SK-N-MC (cell line): ENCODE results near the gene KRTAP1-5.
"Not testable (repeated sequence)": the region's sequence is repeated elsewhere in the genome, so short reads cannot be mapped to it uniquely, and the experiment has no call there.

Experiments used
- DNase-seq: peaks from one replicate; pipeline ENCODE4 v3.0.0-alpha.2; 2011; ENCODE audit warnings: low read depth, low spot score
- H3K27ac ChIP-seq: fragments of 200-600 bp; sonication (generic); 2 replicates; pipeline ENCODE4 v1.5.1; 2016; ENCODE audit warnings: mixed run types
- H3K36me3 ChIP-seq: fragments of 200-600 bp; sonication (generic); 2 replicates; pipeline ENCODE4 v1.6.1; 2017; ENCODE audit warnings: antibody characterized with exemption, low read length, mixed read lengths; ENCODE audit not compliant: insufficient read depth
- H3K4me3 ChIP-seq: fragments of 200-600 bp; sonication (generic); 2 replicates; pipeline ENCODE4 v1.5.1; 2016
- H3K9ac ChIP-seq: fragments of 200-600 bp; sonication (generic); 2 replicates; pipeline ENCODE4 v1.8.0; 2017; ENCODE audit warnings: mixed run types, mixed read lengths; ENCODE audit not compliant: insufficient read length
- H3K9me3 ChIP-seq: fragments of 200-600 bp; sonication (generic); 2 replicates; pipeline ENCODE4 v1.6.1; 2017; ENCODE audit warnings: low read depth, mild to moderate bottlenecking, antibody characterized with exemption, low read length, moderate library complexity, mixed read lengths
- EZH2 ChIP-seq: fragments of 200-600 bp; sonication (generic); IDR thresholded peaks from one replicate; pipeline ENCODE4 v1.6.1; 2017; ENCODE audit warnings: antibody characterized with exemption
- FOXP2 ChIP-seq: optimal IDR thresholded peaks from 2 replicates; pipeline ENCODE3; 2011; ENCODE audit warnings: mild to moderate bottlenecking, moderate library complexity; ENCODE audit not compliant: insufficient read depth; ENCODE audit errors: extremely low read length, control extremely low read depth
- POLR2AphosphoS5 ChIP-seq: IDR thresholded peaks from 2 replicates; pipeline ENCODE4 v1.6.1; 2012; ENCODE audit warnings: mild to moderate bottlenecking, low read depth, low read length, borderline replicate concordance

The KRTAP1-5 gene, protein sequence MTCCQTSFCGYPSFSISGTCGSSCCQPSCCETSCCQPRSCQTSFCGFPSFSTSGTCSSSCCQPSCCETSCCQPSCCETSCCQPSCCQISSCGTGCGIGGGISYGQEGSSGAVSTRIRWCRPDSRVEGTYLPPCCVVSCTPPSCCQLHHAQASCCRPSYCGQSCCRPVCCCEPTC

DNA sequence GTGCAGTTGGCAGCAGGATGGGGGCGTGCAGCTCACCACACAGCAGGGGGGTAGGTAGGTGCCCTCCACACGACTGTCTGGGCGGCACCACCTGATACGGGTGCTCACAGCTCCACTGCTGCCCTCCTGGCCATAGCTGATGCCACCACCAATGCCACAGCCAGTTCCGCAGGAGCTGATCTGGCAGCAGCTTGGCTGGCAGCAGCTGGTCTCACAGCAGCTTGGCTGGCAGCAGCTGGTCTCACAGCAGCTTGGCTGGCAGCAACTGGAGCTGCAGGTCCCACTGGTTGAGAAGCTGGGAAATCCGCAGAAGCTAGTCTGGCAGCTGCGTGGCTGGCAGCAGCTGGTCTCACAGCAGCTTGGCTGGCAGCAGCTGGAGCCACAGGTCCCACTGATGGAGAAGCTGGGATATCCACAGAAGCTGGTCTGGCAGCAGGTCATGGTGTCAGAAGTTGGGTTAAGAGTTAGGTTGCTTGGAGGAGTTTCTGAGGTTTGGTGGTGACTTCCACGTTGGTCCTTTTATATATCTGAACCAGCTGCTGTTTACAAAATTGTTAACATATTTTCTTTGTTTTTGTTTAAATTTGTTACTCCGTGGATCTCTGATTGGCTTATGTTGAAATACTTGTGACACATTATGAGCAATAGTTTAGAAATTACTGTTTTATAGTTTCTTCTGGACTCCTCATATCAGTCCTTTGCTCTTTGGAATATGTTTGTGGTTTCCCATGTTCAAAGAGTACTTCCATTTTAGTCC lies at the start of gene KRTAP1-5:
Gene KRTAP1-5, minus strand, starts transcription at position 494 of the 757 bp plus-strand sequence. Its CDS starts 53 bp downstream, at position 441.
- no peak for DNase-seq
- no peak within 1 kb of the TSS for H3K27ac ChIP-seq
- no peak within 1 kb of the TSS for H3K9ac ChIP-seq
- H3K9me3 ChIP-seq, result no peaks in the 10 kb centered on the region
- no peak within 1 kb of the TSS for H3K4me3 ChIP-seq
- no peaks in the 10 kb centered on the region for H3K36me3 ChIP-seq
- TF ChIP-seq FOXP2 (no peak), POLR2AphosphoS5 (no peak), EZH2 (no peak)

DNA sequence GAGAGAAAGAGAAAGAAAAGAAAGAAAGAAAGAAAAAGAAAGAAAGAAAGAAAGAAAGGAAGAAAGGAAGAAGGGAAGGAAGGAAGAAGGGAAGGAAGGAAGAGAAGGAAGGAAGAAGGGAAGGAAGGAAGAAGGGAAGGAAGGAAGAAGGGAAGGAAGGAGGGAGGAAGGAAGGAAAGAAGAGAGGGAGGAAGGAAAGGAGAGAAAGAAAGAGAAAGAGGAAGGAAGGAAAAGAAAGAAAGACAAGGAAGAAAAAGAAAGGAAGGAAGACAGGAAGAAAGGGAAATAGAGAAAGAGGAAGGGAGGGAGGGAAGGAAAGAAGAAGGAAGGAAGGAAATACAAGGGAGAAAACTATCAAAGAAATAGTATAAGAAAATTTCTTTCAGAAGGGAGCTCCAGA lies 49.8 kb upstream of the KRTAP1-5 start:
- H3K9ac ChIP-seq, result no peak overlapping the region
- no peak overlapping the region for H3K4me3 ChIP-seq
- no peak overlapping the region for H3K27ac ChIP-seq
- TF ChIP-seq POLR2AphosphoS5 (no peak), EZH2 (no peak), FOXP2 (no peak)
- no peak for DNase-seq
- no peaks in the 10 kb centered on the region for H3K9me3 ChIP-seq
- no peaks in the 10 kb centered on the region for H3K36me3 ChIP-seq

DNA sequence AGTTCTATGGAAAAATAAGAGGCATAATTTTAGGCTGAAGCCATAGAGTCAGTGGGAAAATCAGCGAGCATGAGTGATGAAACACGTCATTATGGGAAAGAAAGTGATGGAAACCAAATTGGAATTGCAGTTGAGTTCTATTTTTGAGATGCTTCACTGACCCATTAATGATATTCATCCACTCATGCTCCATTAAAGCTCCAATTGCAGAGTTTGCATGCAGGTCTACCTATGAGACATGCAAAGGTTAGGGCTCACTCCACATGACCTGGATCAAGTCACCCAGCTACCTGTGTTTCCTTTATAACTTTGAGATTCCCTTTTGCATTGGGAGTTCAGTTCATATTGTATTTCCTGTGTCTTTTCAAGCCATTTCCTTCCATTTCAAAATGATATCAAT lies 46.7 kb upstream of the KRTAP1-5 start:
- no peaks in the 10 kb centered on the region for H3K36me3 ChIP-seq
- DNase-seq, result no peak
- no peak for TF ChIP-seq FOXP2
- no peak for TF ChIP-seq POLR2AphosphoS5
- TF ChIP-seq EZH2, result no peak
- H3K4me3 ChIP-seq, result no peak overlapping the region
- no peak overlapping the region for H3K27ac ChIP-seq
- no peak overlapping the region for H3K9ac ChIP-seq
- H3K9me3 ChIP-seq, result no peaks in the 10 kb centered on the region

DNA sequence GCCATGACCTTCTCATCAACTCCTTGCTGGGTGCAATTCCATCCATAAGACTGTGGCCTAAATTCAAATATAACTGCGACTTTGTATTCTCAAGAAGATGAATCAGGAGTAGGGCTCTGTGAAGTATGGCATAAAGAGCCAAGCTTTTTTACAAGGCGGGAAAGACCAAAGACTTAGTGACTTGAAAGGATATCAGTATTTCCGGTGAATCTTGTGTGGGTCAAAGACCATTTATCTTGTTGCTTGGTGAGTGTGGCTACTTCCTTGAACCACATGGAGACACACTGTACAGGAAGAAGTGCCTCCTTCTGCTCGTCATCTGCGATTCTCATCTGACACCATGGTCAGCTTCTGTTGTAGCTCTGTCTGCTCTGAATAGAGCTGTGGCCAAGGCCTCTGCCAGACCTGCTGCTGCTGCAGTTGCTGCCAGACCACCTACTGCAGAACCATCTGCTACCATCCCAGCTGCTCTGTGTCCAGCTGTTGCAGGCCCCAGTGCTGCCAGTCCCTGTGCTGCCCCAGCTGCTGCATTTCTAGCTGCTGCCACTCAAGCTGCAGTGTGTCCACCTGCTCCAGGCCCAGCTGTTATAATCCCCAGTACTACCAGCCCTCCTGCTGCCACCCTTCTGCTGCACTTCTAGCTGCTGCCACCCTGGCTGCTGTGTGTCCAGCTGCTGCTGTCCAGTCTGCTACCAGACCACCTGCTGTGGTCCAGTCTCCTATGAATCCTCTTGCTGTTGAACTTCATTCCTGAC lies 44.8 kb upstream of the KRTAP1-5 start:
- H3K9ac ChIP-seq, result no peak overlapping the region
- DNase-seq, result no peak
- no peaks in the 10 kb centered on the region for H3K9me3 ChIP-seq
- H3K36me3 ChIP-seq, result no peaks in the 10 kb centered on the region
- TF ChIP-seq EZH2 (no peak), POLR2AphosphoS5 (no peak), FOXP2 (no peak)
- H3K27ac ChIP-seq, result no peak overlapping the region
- H3K4me3 ChIP-seq, result no peak overlapping the region

DNA sequence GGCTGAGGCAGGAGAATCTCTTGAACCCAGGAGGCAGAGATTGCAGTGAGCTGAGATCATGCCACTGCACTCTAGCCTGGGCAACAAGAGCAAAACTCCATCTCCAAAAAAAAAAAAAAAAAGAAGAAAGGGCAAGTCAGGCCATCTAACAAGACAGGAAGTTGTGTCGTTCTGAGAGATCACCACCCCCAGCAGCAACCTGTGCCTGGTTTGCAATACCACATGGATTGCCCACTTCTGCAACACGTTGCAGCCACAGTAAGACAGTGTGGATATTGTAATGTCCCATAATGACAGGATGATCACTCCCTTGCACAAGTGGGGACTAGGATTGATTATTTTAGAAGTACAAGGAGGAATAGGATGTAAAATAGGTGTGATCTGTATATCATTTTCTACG lies 42.0 kb upstream of the KRTAP1-5 start:
- Histone ChIP-seq H3K4me3 (no peak overlapping the region), H3K9ac (no peak overlapping the region), H3K36me3 (no peaks in the 10 kb centered on the region), H3K27ac (no peak overlapping the region), H3K9me3 (no peaks in the 10 kb centered on the region)
- DNase-seq, result no peak
- TF ChIP-seq EZH2 (no peak), FOXP2 (no peak), POLR2AphosphoS5 (no peak)

DNA sequence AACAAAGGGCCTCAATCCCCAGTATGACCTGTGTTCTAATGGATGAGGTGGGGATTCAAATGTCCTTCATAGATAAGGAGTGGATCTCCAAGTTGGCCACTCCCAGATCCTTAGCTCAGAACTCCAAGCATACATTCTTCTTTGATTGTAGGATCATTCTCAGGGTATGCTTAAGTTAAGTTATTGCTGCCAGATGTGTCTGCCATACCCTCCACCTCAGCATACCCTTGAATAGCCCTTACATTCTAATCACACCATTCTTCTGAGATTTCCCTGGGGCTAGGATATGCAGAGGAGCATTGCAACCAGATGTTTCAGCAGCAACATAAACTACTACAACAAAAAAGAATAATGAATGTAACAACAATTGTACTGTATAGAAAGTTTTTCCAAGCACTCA lies 40.3 kb upstream of the KRTAP1-5 start:
- Histone ChIP-seq H3K36me3 (no peaks in the 10 kb centered on the region), H3K9me3 (no peaks in the 10 kb centered on the region), H3K27ac (peak overlapping the region; percentile 65), H3K9ac (no peak overlapping the region), H3K4me3 (0 out of 2 replicates have a peak overlapping the region, but pooled peaks have one; percentile 32)
- TF ChIP-seq FOXP2, result peak; percentile 29
- no peak for TF ChIP-seq EZH2
- no peak for DNase-seq

DNA sequence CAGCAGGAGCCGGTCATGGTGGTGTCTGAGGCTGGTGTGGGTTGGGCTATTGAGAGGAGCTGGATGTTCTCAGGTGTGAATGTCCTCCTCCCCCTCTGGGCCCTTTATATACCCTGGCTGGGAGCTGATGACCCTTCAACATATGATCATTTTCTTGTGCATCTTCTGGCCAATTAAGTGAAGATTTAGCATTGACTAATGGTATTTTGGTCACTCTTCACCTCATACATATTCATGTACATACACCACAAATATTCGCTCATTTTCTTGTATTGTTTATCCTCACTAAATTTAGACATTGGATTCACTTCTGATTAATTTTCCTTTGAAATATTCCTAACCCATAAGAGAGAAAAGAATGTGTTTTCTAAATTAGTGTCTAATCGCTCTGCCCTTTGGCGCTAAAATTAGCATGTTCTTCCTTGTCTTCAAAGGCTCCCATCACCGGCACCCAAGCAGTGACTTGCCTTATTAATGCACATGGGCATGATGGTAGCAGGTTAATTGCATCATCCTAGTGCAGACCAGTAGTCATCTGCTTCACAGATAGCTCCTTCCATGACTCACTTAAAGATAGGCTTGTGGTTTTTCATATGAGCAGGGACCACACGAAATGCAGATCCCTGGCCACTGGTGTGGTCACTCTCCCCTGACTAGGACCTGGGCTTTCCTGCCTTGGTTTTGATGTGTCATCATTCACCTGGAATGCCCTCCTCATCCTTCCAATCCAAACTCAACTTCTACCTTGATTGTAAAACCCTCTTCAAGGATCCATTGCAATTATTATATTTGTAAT lies 39.0 kb upstream of the KRTAP1-5 start, which contains the start of gene KRTAP2-4:
Gene KRTAP2-4, minus strand, starts transcription at position 51 of the 796 bp plus-strand sequence. Its CDS starts 34 bp downstream, at position 17.
- Histone ChIP-seq H3K4me3 (no peak within 1 kb of the TSS), H3K9me3 (no peaks in the 10 kb centered on the region), H3K27ac (no peak within 1 kb of the TSS), H3K36me3 (no peaks in the 10 kb centered on the region), H3K9ac (no peak within 1 kb of the TSS)
- DNase-seq, result no peak
- TF ChIP-seq POLR2AphosphoS5 (no peak), EZH2 (no peak), FOXP2 (no peak)

DNA sequence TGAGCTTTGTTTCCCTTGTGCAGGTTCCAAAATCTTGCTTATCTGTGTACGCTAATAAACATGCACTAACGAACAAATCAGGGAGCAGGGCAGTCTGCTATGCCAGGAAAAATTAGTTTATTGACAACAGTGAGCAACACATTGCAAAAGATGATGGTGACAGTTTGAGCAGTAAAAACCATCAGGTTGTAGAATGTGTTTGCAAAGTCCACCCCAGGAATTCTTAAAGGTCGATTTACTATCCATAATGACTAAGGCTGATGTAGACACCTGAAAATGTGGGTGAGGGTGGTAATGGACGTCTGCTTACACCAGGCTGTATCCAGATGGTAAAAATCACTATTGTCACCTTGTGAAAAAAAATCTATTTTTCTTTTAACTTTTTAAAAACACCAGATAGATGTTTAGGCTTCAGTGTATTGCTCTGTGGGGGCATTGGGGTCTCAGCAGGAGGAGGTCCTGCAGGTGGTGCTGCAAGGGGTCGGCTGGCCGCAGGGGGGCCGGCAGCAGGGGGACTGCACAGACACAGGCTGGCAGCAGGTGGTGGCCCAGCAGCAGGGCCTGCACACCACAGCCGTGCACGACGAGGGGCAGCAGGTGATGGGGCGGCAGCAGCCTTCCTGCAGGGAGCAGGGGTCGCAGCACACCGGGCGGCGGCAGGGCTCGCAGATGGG lies 38.1 kb upstream of the KRTAP1-5 start:
- H3K27ac ChIP-seq, H3K36me3 ChIP-seq, DNase-seq, H3K9me3 ChIP-seq, H3K9ac ChIP-seq, H3K4me3 ChIP-seq: not testable (repeated sequence)
